Suppressor macrophage (primary cell): Measurements from ENCODE around the gene RRAGD.

ENCODE experiments used
- DNase-seq, 4 experiments: peaks; one replicate each; pipeline ENCODE4 v3.0.0-alpha.2; 2020 to 2022

RRAGD gene

GRCh38 chr6:89339565-89339964 lies 72.5 kb downstream of the RRAGD start:
- DNase-seq, result no peak

- DNase-seq, result no peak
These were observed 76.9 kb downstream of the RRAGD start for GRCh38 chr6:89335164-89335563.

GRCh38 chr6:89330910-89331309 lies 81.2 kb downstream of the RRAGD start:
- no peak for DNase-seq

- no peak for DNase-seq
These were observed 83.1 kb downstream of the RRAGD start for GRCh38 chr6:89328976-89329375.

- no peak for DNase-seq
These were observed 87.8 kb downstream of the RRAGD start for GRCh38 chr6:89324304-89324703.

- peak; percentile 29 to 73 (median 58) for DNase-seq
These were observed 88.5 kb downstream of the RRAGD start for GRCh38 chr6:89323511-89323971.

- DNase-seq, result peak; percentile 69 to 89 (median 82)
These were observed 90.7 kb downstream of the RRAGD start for GRCh38 chr6:89321131-89321970.

- DNase-seq, result no peak
These were observed 92.0 kb downstream of the RRAGD start for GRCh38 chr6:89320012-89320559.

- DNase-seq, result no peak
These were observed 95.0 kb downstream of the RRAGD start for GRCh38 chr6:89317067-89317466.

GRCh38 chr6:89315249-89315885 lies 96.7 kb downstream of the RRAGD start, which contains the start of gene GABRR2:
GABRR2 (minus strand) TSS chr6:89315299; CDS start chr6:89315165, 134 bp downstream.
- no peak for DNase-seq

GRCh38 chr6:89314692-89315091 lies 97.4 kb downstream of the RRAGD start:
- DNase-seq, result no peak
